Dermis microvascular lymphatic vessel endothelial cell (primary cell): ENCODE data around the gene TMEM200A. TPM values are rescaled to one million over a fixed set of nuclear protein-coding genes. Genes with fewer than 3 reads are reported as not detected.
"Not testable (repeated sequence)": the region's sequence is repeated elsewhere in the genome, so short reads cannot be mapped to it uniquely, and the experiment has no call there.

Source experiments
- DNase-seq, 2 donors: peaks; one replicate each; pipeline versions ENCODE4 v3.0.0 to v3.0.0-alpha.2; 2010; ENCODE audit warnings: low read depth in 2 of 2
- total RNA-seq: library from RNA; depleted of rRNA; stranded (reverse); fragments of >200 nt; gene quantifications from 2 replicates; pipeline ENCODE4 v1.2.1, GENCODE V29; 2014

Gene TMEM200A
- total RNA-seq: under 0.01 TPM in 2 replicates

DNA sequence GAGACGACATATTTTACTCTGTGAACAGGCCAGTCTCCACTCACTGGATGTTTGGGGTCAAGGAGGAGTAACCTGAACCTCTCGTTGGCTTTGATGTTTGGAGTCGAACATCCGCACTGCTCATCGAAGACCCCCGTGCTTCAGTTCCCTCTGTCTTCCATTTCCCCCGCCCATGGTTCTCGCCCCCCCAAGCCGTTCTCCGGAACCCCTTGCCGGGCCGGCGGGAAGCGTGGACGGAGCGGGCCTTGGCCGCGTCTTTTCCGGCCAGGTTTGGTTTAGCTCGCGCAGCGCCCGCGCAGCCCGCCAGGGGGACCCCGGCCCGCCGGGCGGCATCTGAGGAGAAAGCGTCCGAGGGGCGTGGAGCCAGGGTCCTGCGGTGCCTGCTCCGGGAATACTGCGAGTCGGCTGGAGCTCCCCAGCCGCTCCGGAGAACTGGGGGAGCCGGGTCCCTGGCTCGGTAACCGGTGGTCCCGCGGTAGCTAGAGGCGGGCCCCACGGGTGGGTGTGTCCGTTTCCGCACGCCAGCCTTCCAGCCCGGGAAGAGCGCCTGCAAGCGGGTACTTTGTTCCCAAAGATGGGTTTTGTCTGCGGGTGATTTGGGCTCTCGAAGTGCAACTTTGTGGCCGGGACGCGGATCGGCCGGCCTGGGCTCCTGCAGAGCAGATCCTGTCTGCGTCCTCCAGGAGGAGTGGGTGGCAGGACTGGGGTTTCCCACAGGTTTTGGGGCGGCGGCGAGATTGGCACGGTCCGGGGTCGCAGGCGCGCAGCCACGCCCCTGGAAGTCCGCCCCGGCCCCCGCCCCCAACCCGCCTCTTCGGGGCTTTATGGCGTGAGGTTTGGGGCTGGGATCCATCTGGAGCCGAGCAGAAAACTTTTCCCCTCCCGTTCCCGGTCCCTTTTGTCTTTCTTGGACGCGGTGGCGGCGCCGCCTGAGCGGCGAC, at the start of gene TMEM200A:
Gene TMEM200A (plus strand): TSS at position 852 of the 941 bp plus-strand sequence. CDS start 74,406 bp downstream, outside the sequence.
- DNase-seq: peak in 1 of 2 donors; percentile 38

GRCh38 chr6:130320908-130321307, 44.9 kb upstream of the TMEM200A start:
- no peak for DNase-seq

- peak; percentile 56 to 71 for DNase-seq
Observed at GRCh38 chr6:130322673-130323268, 43.0 kb upstream of the TMEM200A start.

DNA sequence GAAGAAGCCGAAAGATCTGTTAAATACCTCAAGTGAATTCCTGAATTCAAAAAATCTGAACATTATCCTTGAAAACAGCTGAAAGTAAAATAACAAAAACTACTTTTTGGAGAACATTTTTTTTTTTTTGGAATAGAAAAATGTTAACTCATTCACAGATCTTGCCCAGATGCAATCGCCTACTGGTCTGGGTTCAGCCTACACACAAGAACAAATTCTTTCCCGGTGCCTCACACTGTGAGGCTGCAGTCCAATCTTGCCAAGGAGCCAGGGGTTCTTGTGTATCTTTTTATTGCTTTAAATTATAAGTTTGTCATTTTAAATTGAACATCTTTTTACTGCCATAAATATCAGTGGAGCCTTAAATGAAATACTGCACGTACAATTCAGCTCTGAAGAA, 41.2 kb upstream of the TMEM200A start:
- DNase-seq: no peak

DNA sequence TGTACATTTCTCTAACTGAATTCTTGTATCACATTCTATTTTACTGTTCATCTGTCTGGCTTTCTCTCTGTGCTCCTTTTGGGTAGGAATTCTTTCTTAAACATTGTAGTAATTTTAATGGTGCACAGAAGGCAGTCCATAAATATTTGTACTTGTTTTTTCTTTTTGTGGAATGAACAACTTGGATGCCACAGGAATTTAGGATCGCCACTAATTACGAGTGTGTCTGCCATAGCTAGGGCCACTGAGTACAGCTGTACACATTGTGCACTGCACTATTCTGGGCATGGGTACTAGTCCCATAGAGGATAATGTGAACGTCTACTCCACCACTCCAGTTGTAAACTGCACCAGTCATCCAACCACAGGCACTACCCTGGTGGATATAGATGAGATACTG, 39.3 kb upstream of the TMEM200A start:
- DNase-seq: no peak

DNA sequence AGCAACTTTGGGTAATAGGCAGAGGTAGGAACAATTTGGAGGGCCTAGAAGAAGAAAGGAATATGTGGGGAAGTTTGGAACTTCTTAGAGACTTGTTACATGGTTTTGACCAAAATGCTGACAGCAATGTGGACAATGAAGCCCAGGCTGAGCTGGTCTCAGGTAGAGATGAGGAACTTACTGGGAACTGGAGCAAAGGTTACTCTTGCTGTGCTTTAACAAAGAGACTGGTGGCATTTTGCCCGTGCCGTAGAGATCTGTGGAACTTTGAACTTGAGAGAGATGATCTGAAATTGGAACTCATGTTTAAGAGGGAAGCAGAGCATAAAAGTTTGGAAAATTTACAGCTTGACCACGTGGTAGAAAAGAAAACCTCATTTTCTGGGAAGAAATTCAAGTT, 28.3 kb upstream of the TMEM200A start:
- no peak for DNase-seq

DNA sequence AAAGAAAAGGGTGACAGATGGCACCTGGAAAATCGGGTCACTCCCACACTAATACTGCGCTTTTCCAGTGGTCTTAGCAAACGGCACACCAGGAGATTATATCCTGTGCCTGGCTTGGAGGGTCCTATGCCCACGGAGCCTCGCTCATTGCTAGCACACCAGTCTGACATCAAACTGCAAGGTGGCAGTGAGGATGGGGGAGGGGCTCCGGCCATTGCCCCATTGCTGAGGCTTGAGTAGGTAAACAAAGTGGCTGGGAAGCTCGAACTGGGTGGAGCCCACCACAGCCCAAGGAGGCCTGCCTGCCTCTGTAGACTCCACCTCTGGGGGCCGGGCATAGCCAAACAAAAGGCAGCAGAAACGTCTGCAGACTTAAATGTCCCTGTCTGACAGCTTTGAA, 19.5 kb upstream of the TMEM200A start:
- not testable (repeated sequence) for DNase-seq

DNA sequence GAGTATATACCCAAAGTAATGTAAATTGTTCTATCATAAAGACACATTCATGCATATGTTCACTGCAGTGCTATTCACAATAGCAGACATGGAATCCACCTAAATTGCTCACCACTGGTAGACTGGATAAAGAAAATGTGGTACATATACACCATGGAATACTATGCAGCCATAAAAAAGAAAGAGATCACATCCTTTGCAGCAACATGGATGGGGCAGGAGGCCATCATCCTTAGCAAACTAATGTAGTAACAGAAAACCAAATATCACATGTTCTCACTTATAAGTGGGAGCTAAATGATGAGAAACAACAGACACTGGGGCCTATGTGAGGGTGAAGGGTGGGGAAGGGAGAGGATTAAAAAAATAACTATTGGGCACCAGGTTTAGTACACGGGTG, 11.5 kb upstream of the TMEM200A start:
- DNase-seq: no peak

- no peak for DNase-seq
Observed at GRCh38 chr6:130355572-130355971, 10.2 kb upstream of the TMEM200A start.

DNA sequence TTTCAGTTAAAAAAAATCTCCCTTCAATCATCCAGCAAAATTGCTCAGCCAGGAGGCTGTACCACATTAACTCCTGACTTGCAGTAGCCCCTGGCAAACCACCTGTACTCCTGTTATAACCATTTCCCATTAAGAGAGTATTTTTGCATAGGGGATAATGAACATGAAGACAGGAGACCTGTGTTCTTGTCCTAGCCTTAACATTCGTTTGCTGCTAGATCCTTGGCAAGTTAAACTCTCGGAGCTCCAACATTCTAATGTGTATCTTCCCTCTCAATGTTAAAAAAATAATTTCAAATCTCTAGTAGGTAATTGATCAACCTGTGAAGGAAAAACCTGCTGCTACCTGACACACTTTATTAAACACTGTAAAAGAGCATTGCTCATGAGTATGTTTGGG, 8.4 kb upstream of the TMEM200A start:
- no peak for DNase-seq

- DNase-seq: no peak
Observed at GRCh38 chr6:130359736-130360135, 6.1 kb upstream of the TMEM200A start.

- DNase-seq: peak in 1 of 2 donors; percentile 23
Observed at GRCh38 chr6:130362128-130362527, 3.7 kb upstream of the TMEM200A start.

DNA sequence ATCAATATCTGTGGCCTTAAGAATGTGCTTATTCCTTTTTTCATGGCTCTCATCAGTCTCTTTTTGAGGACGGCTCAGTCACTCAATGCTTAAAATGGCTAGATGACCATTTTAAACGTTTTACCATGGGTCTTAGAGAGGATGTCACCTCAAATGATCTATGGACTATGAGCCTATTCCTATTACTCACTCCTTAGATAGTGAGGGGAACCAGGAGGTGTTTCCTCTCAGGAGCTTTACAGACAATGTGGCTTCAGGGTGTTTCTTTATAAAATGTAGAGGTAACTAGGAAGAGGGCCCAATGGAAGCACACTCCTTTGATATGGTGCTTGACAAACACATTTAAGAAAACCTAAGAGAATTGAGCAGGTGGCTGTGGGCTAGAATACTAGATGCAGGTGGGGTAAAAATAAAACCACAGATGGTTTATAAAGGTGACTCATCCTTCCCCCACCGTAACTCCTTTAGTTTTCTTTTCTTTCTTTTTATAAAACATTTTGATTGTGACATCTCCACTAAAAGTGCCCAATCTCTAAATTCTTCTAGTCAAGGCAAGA, 1.5 kb upstream of the TMEM200A start:
- no peak for DNase-seq

GRCh38 chr6:130366107-130367005, 539 bp downstream of the TMEM200A start:
- no peak for DNase-seq

DNA sequence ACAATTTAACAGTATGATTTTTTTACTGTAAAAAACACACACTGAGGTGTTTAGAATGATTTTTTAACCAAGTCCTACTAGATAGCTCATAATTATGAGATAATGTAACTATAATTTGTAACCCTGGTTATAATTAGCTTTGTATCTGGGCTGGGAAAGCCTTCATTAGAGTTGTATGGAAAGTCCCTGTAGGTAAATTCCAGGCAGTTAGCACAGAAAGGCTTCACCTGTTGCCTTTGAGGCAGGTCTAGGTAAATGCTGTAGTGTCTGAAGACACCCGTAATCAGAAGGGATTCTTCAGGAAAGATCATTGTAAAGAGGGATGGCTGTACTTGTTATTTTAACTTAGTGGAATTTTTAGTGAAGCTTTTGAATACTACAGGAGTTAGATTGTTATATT, 1.9 kb downstream of the TMEM200A start:
- DNase-seq: no peak

GRCh38 chr6:130368576-130368975, 2.8 kb downstream of the TMEM200A start:
- DNase-seq: no peak

DNA sequence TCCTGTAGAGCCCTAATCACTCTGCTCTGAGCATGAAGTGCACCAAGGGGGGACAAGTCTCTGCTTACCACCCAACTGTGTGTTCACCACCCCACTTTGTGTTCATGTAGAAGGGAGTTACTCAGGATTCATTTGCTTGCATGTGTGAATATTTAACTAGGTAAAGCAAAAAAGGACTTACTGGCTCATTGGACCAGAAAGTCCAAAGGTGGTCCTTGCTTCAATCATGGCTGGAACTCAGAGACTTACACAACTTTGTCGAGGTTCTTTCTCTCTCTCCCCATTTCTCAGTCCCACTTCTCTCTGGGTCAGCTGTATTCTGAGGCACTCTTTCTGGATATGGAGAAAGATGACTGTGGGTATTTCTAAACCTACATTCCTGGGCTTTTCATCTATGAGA, 4.0 kb downstream of the TMEM200A start:
- DNase-seq: no peak

DNA sequence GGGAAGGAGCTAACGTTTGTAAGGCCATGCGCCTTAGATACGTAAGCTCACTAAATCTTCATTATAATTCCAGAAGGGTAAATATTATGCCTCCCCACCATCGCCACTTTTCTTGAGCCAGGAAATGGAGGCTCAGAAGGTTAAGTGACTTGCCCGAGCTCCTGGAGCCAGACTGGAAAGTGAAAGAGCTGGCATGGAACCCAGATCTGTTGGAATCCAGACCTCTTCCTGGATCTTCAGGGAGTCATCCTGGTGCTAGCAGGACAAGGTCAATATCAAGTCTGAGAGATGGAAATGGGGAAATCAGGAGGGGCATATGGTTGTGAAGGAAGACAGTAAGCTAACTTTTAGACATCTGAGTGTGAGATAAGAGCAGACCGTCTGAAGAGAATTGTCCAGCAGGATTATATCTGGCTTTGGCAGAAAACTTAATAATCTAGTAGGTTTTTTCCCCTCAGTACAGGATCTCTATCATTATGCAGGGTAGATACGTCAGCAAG, 6.2 kb downstream of the TMEM200A start:
- DNase-seq: no peak

- no peak for DNase-seq
Observed at GRCh38 chr6:130372786-130373185, 7.0 kb downstream of the TMEM200A start.

GRCh38 chr6:130373992-130374391, 8.2 kb downstream of the TMEM200A start:
- DNase-seq: no peak

- DNase-seq: no peak
Observed at GRCh38 chr6:130376936-130377335, 11.1 kb downstream of the TMEM200A start.
